Vagina (tissue), 2 donors: Measurements from ENCODE around the gene CLSTN1. TPM values are rescaled to one million over a fixed set of nuclear protein-coding genes. Genes with fewer than 3 reads are reported as not detected.

ENCODE experiments used
- DNase-seq, 2 donors: peaks; one replicate each; pipeline ENCODE4 v3.0.0-alpha.2; 2017; ENCODE audit errors: extremely low spot score in 2 of 2
- H3K27ac ChIP-seq: fragments of 200-600 bp; sonication (generic); one replicate; pipeline ENCODE4 v1.5.1; 2019
- H3K27me3 ChIP-seq: fragments of 200-600 bp; sonication (generic); one replicate; pipeline ENCODE4 v1.5.1; 2019
- H3K36me3 ChIP-seq, 2 donors: fragments of 200-600 bp; sonication (generic); one replicate each; pipeline ENCODE4 v1.5.1; 2017 to 2019
- H3K4me1 ChIP-seq: fragments of 200-600 bp; sonication (generic); one replicate; pipeline ENCODE4 v1.5.1; 2019
- H3K4me3 ChIP-seq, 2 donors: fragments of 200-600 bp; sonication (generic); 1 replicate in 1 of 2; 2 replicates in 1 of 2; pipeline ENCODE4 v1.5.1; 2016 to 2019
- H3K9me3 ChIP-seq: fragments of 200-600 bp; sonication (generic); one replicate; pipeline ENCODE4 v1.5.1; 2019
- POLR2A ChIP-seq, 2 donors: fragments of 450-650 bp; IDR thresholded peaks; one replicate each; pipeline ENCODE4 v1.6.1; 2017; ENCODE audit warnings: antibody characterized with exemption in 2 of 2, mild to moderate bottlenecking in 2 of 2, moderate library complexity in 2 of 2
- POLR2AphosphoS5 ChIP-seq, 2 donors: sonication (generic); formaldehyde crosslinking; IDR thresholded peaks; one replicate each; pipeline ENCODE4 v1.9.0; 2017; ENCODE audit warnings: antibody characterized with exemption in 2 of 2, mild to moderate bottlenecking in 2 of 2, low read depth in 1 of 2; ENCODE audit not compliant: insufficient read depth in 1 of 2
- intact Hi-C: fragments of 100-400 bp; cut with DNase I; formaldehyde crosslinking; loops from one replicate; pipeline ENCODE4 v1.15.1; 2023
- total RNA-seq: library from RNA; depleted of rRNA; stranded (reverse); fragments of >200 nt; gene quantifications from one replicate; pipeline ENCODE4 v1.2.3, GENCODE V29; 2016
- TF ChIP-seq, protein P1 (sequence below), 3 experiments: fragments of 450-650 bp in 2 of 3; fragments of 200-600 bp in 1 of 3; sonication (generic) in 1 of 3; IDR thresholded peaks; one replicate each; pipeline ENCODE4 v1.5.1; 2017 to 2019; ENCODE audit warnings: antibody characterized with exemption in 3 of 3, mild to moderate bottlenecking in 2 of 3, moderate library complexity in 2 of 3

The CLSTN1 gene
- total RNA-seq, 1 donor from 2014 or later, result 96.5 TPM

DNA sequence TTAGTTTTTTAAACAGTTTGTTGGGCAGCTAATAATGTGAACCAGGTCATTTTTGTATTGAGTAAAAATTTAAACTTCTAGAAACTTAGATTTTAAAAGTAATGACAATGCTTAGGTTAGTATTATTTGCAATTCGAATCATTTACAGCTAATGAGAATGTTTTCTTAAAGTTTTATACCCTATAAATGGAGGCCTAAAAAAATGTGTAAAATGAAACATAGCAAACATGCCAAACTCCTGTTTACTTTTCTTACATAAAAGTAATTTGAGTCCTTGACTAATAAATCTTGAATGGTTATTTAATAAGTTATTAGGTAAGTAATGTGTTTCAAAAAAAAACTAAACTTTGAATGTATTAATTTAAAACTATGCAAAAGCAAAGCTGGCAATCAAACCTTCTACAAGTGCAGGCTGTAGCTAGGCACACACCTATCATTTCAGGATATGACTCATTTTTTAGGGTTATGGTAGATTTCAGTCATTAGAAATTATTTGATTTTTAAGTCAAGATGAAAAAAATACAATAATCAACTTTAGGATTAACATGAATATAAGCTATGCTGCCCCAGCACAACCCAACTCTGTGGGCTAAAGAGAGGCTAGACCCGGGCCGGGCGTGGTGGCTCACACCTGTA is 41.5 kb downstream of the CLSTN1 start:
- Histone ChIP-seq H3K27ac (no peak overlapping the region), H3K4me3 (no peak overlapping the region), H3K9me3 (no peaks in the 10 kb centered on the region), H3K4me1 (peaks cover 25% of the 10 kb centered on the region), H3K27me3 (no peaks in the 10 kb centered on the region), H3K36me3 (no peaks in the 10 kb centered on the region)
- no peak for DNase-seq
- intact Hi-C loops, result loop anchor here (5.0 kb wide), 1 partner anchor 85 kb away; no protein-coding TSS in a partner anchor
- TF ChIP-seq POLR2A (IDR thresholded peaks at IDR 0.05) (no peak), POLR2AphosphoS5 (IDR thresholded peaks at IDR 0.05; ENCODE audit: insufficient read depth in 1 of 2, low read depth in 1 of 2) (no peak)
- TF ChIP-seq, protein P1, sequence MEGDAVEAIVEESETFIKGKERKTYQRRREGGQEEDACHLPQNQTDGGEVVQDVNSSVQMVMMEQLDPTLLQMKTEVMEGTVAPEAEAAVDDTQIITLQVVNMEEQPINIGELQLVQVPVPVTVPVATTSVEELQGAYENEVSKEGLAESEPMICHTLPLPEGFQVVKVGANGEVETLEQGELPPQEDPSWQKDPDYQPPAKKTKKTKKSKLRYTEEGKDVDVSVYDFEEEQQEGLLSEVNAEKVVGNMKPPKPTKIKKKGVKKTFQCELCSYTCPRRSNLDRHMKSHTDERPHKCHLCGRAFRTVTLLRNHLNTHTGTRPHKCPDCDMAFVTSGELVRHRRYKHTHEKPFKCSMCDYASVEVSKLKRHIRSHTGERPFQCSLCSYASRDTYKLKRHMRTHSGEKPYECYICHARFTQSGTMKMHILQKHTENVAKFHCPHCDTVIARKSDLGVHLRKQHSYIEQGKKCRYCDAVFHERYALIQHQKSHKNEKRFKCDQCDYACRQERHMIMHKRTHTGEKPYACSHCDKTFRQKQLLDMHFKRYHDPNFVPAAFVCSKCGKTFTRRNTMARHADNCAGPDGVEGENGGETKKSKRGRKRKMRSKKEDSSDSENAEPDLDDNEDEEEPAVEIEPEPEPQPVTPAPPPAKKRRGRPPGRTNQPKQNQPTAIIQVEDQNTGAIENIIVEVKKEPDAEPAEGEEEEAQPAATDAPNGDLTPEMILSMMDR (IDR thresholded peaks at IDR 0.05), result no peak

DNA sequence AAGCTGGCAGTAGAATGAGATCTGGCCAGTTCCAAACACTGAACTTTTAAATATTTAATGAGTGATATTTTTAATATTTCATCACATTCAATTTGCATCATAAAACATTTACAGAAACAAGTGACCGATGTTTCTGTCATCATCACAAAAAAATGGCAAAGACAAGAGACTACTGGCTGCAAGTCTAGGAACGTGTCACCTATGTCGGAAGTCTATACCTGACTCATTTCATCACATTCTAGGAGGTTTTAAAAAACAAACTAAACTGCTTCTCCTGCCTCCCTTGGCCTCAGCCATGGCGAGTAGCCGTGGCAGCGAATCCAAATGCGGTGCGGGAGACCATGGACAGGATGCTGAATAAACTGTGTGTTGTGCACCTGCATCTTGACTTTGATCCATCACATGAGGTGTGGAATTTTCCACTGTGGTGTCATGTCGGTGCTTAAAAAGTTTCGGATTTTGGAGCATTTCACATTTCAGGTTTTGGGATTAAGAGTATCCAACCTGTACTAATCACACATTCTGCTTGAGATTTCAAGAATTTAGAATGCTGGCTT is 43.1 kb downstream of the CLSTN1 start:
- intact Hi-C loops, result loop anchor here (5.0 kb wide), 1 partner anchor 87 kb away; no protein-coding TSS in a partner anchor
- H3K4me1 ChIP-seq, result peaks cover 29% of the 10 kb centered on the region
- no peak overlapping the region for H3K27ac ChIP-seq
- TF ChIP-seq, protein P1 (IDR thresholded peaks at IDR 0.05), result no peak
- TF ChIP-seq POLR2AphosphoS5 (IDR thresholded peaks at IDR 0.05; ENCODE audit: insufficient read depth in 1 of 2, low read depth in 1 of 2) (no peak), POLR2A (IDR thresholded peaks at IDR 0.05) (no peak)
- no peak overlapping the region for H3K4me3 ChIP-seq
- no peaks in the 10 kb centered on the region for H3K27me3 ChIP-seq
- H3K36me3 ChIP-seq, result no peaks in the 10 kb centered on the region
- DNase-seq, result no peak
- H3K9me3 ChIP-seq, result no peaks in the 10 kb centered on the region

DNA sequence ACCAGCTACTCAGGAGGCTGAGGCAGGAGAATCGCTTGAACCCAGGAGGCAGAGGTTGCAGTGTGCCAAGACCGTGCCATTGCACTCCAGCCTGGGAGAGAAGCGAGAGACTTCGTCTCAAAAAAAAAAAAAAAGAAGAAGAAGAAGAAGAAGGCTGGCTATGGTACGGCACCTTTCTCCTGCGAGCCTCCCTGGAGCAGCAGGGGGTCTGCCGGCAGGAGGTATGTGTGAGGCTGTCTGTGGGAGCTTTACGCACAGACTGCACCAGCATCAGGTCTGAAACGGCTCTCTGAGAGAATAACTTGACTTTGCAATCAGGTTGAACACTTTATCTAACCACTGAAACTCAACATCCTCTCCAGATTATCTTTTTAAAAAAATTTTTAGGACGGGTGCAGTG is 44.9 kb downstream of the CLSTN1 start:
- TF ChIP-seq, protein P1 (IDR thresholded peaks at IDR 0.05), result no peak
- TF ChIP-seq POLR2A (IDR thresholded peaks at IDR 0.05) (no peak), POLR2AphosphoS5 (IDR thresholded peaks at IDR 0.05; ENCODE audit: insufficient read depth in 1 of 2, low read depth in 1 of 2) (no peak)
- Histone ChIP-seq H3K36me3 (no peaks in the 10 kb centered on the region), H3K4me1 (peaks cover 26% of the 10 kb centered on the region), H3K9me3 (no peaks in the 10 kb centered on the region), H3K27me3 (no peaks in the 10 kb centered on the region), H3K4me3 (no peak overlapping the region), H3K27ac (no peak overlapping the region)
- no peak for DNase-seq
- intact Hi-C loops, result no loop called here

DNA sequence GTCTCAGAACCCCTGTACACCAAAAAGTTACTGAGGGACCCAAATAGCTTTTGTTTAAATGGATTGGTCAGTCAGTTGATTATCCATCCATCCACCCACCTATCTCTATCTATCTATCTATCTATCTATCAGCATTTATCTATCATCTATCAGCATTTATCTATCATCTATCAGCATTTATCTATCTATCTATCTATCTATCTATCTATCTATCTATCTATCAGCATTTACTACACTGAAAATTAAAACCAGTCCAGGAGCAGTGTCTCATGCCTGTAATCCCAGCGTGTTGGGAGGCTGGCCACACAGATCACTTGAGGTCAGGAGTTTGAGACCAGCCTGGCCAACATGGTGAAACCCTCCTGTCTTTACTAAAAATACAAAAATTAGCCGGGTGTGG is 47.1 kb downstream of the CLSTN1 start:
- Histone ChIP-seq H3K27me3 (no peaks in the 10 kb centered on the region), H3K36me3 (peaks cover 0 to 12% of the 10 kb centered on the region in 2 donors), H3K4me1 (peaks cover 9% of the 10 kb centered on the region), H3K4me3 (no peak overlapping the region), H3K9me3 (no peaks in the 10 kb centered on the region), H3K27ac (no peak overlapping the region)
- no peak for DNase-seq
- intact Hi-C loops, result no loop called here
- TF ChIP-seq, protein P1 (IDR thresholded peaks at IDR 0.05), result no peak
- TF ChIP-seq POLR2A (IDR thresholded peaks at IDR 0.05), result no peak
- TF ChIP-seq POLR2AphosphoS5 (IDR thresholded peaks at IDR 0.05; ENCODE audit: insufficient read depth in 1 of 2, low read depth in 1 of 2), result no peak
